Uterus (tissue), 4 donors: ENCODE measurements around the gene FHL3. TPM values are rescaled to one million over a fixed set of nuclear protein-coding genes. Genes with fewer than 3 reads are reported as not detected.
"Not testable (repeated sequence)": the region's sequence is repeated elsewhere in the genome, so short reads cannot be mapped to it uniquely, and the experiment has no call there.

Experiments
- DNase-seq, 2 donors: peaks; one replicate each; pipeline ENCODE4 v3.0.0-alpha.2; 2019 to 2020
- H3K27ac ChIP-seq, 2 donors: fragments of 200-600 bp; sonication (generic); 1 replicate in 1 of 2; 2 replicates in 1 of 2; pipeline ENCODE4 v1.5.1; 2016 to 2018
- H3K27me3 ChIP-seq, 2 donors: fragments of 200-600 bp; sonication (generic); one replicate each; pipeline ENCODE4 v1.5.1; 2018 to 2019; ENCODE audit warnings: control low read depth in 1 of 2
- H3K36me3 ChIP-seq, 2 donors: fragments of 200-600 bp; sonication (generic); one replicate each; pipeline ENCODE4 v1.5.1; 2019; ENCODE audit warnings: control low read depth in 1 of 2
- H3K4me1 ChIP-seq, 2 donors: fragments of 200-600 bp; sonication (generic); one replicate each; pipeline ENCODE4 v1.5.1; 2018 to 2019; ENCODE audit warnings: control low read depth in 1 of 2
- H3K4me3 ChIP-seq, 2 donors: fragments of 200-600 bp; sonication (generic); 1 replicate in 1 of 2; 2 replicates in 1 of 2; pipeline ENCODE4 v1.5.1; 2018 to 2019; ENCODE audit warnings: mild to moderate bottlenecking in 1 of 2
- H3K9me3 ChIP-seq, 2 donors: fragments of 200-600 bp; sonication (generic); one replicate each; pipeline ENCODE4 v1.5.1; 2019; ENCODE audit warnings: control low read depth in 1 of 2
- POLR2A ChIP-seq, 2 donors: fragments of 450-650 bp; IDR thresholded peaks; one replicate each; pipeline ENCODE4 v1.6.1; 2016; ENCODE audit warnings: antibody characterized with exemption in 2 of 2, mild to moderate bottlenecking in 1 of 2, moderate library complexity in 1 of 2
- intact Hi-C: fragments of 100-400 bp; cut with DNase I; formaldehyde crosslinking; loops from one replicate; pipeline ENCODE4 v1.15.1; 2023; ENCODE audit warnings: low total_unique reads
- total RNA-seq, 4 donors: library from RNA; depleted of rRNA in 3 of 4; stranded (reverse); fragments of >200 nt in 3 of 4; gene quantifications; one replicate each; pipeline versions ENCODE4 v1.1.0 to v1.2.4, GENCODE V29; 2014 to 2023
- TF ChIP-seq, protein P1 (sequence below), 4 experiments: fragments of 200-600 bp in 2 of 4; fragments of 450-650 bp in 2 of 4; sonication (generic) in 2 of 4; IDR thresholded peaks; one replicate each; pipeline ENCODE4 v1.5.1; 2016 to 2019; ENCODE audit warnings: antibody characterized with exemption in 4 of 4, mild to moderate bottlenecking in 2 of 4, moderate library complexity in 1 of 4
- donor health status: DM: yes; HTN: yes; CAD: no.

Gene FHL3
- total RNA-seq, 4 donors from 2014 or later: 21.0 to 97.5 (median 42.1) TPM

DNA sequence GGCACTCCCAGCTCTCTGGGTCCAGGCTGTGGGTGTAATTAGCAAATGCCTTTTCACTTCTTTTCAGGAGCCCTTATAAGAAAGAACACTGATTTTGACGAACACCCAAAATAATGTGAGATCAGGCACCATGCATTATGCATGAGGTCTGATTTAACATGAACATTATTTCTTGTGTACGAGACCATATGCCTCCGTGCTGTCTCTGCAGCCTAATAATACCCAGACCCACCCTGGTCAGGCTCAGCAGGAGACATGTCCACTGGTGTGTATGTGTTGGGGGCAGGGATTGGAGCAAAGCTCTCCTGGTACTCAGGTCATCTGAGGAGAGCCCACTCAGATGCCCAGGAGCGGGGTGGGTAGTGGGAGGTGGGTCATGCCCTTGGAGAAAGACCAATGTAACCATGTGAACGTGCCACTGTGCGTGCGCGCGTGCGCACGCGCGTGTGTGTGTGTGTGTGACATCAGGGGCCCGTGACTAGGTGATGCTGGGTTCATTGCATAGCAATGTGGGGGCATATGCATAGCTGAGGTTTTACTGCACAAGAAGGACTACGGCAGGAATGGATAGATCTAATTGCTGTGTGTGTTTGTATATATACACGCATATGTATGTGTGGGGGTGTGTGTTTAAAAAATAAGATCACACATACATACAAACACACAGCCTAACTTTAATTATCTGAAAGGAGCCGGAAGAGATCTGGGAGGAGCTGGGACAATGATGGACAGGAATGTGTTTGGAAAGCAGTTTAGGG lies 34.2 kb upstream of the FHL3 start:
- Histone ChIP-seq H3K9me3 (no peaks in the 10 kb centered on the region), H3K4me1 (no peaks in the 10 kb centered on the region), H3K4me3 (no peak overlapping the region), H3K36me3 (no peaks in the 10 kb centered on the region), H3K27me3 (peaks cover 23 to 32% of the 10 kb centered on the region in 2 donors), H3K27ac (no peak overlapping the region)
- no peak for TF ChIP-seq POLR2A (IDR thresholded peaks at IDR 0.05)
- TF ChIP-seq, protein P1, sequence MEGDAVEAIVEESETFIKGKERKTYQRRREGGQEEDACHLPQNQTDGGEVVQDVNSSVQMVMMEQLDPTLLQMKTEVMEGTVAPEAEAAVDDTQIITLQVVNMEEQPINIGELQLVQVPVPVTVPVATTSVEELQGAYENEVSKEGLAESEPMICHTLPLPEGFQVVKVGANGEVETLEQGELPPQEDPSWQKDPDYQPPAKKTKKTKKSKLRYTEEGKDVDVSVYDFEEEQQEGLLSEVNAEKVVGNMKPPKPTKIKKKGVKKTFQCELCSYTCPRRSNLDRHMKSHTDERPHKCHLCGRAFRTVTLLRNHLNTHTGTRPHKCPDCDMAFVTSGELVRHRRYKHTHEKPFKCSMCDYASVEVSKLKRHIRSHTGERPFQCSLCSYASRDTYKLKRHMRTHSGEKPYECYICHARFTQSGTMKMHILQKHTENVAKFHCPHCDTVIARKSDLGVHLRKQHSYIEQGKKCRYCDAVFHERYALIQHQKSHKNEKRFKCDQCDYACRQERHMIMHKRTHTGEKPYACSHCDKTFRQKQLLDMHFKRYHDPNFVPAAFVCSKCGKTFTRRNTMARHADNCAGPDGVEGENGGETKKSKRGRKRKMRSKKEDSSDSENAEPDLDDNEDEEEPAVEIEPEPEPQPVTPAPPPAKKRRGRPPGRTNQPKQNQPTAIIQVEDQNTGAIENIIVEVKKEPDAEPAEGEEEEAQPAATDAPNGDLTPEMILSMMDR (IDR thresholded peaks at IDR 0.05): no peak
- intact Hi-C loops: no loop called here
- no peak for DNase-seq

DNA sequence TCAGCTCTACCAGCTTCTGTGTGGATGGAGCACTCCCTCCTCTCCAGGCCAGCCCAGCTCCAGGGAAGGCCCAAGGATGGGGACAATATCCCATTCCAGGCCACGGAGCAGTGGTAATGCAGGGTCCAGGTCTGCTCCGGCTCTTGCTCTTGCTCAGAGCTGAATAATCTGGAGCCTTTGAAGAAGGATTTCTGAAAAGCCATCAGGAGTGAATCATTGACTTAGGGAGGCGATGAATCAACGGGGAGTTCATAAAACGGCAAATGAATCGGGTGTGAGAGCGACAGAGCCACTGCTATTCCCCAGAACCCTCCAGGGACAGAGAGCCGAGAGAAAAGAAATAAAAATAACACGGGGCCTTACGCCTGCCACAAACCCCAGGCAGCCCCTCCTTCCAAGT lies 33.5 kb upstream of the FHL3 start:
- intact Hi-C loops: no loop called here
- Histone ChIP-seq H3K4me3 (no peak overlapping the region), H3K27ac (no peak overlapping the region), H3K36me3 (no peaks in the 10 kb centered on the region), H3K4me1 (no peaks in the 10 kb centered on the region), H3K27me3 (peaks cover 16 to 26% of the 10 kb centered on the region in 2 donors), H3K9me3 (no peaks in the 10 kb centered on the region)
- TF ChIP-seq POLR2A (IDR thresholded peaks at IDR 0.05): no peak
- TF ChIP-seq, protein P1 (IDR thresholded peaks at IDR 0.05): no peak
- no peak for DNase-seq

DNA sequence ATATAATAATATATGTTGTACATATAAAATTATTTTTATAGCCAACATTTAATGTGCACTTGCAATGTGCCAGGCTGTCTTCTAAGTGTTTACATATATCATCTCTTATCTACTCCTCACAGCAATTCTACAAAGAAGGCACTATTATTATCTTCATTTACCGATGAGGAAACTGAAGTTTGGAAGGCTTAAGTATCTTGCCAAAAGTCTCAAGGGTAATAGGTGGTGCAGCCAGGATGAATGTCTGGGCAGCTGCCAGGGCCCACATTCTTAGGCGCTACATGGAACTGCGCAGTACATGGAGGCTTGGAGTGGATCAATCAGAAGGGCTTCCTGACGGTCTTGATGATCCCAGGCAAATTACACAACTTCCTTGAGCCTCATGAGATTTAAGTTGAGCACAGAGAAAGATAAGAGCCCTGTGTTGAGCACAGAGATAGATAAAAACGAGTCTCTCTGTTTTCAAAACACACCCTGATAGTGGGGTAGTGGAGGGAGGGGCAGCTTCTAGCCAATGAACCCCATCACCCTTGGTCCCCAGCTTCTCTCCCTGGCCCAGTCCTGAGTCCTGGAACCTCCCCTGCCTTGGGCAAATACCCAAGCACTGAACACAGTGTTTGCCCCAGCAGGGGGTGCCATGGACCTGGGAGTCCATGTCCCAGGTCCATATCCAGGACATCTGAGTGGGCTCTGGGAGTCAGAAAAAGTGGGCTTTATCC lies 32.1 kb upstream of the FHL3 start:
- no peaks in the 10 kb centered on the region for H3K9me3 ChIP-seq
- no peak for TF ChIP-seq POLR2A (IDR thresholded peaks at IDR 0.05)
- TF ChIP-seq, protein P1 (IDR thresholded peaks at IDR 0.05): no peak
- intact Hi-C loops: no loop called here
- DNase-seq: no peak
- peaks cover 4 to 11% of the 10 kb centered on the region in 2 donors for H3K27me3 ChIP-seq
- no peaks in the 10 kb centered on the region for H3K4me1 ChIP-seq
- no peaks in the 10 kb centered on the region for H3K36me3 ChIP-seq
- no peak overlapping the region for H3K4me3 ChIP-seq
- H3K27ac ChIP-seq: no peak overlapping the region

DNA sequence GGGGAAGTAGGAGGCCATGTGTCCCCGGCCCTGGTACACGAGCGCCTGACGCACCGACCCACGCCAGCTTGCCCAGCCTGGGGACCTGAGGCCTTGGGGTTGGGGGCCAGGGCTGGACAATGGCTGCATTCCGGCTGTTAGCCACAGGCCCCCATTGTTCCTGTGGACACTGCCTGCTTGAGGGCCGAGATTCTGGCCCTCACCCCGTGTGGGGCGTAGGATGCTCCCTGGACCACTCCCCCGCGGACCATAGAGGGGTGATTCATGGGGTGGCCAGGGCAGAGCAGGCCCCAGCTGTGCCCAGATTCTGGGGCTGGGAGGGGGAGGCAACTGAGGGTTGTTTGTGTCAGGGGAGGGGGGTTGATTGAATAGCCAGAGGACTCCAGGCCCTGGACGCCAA lies 29.6 kb upstream of the FHL3 start:
- intact Hi-C loops: no loop called here
- DNase-seq: no peak
- TF ChIP-seq POLR2A (IDR thresholded peaks at IDR 0.05): no peak
- no peaks in the 10 kb centered on the region for H3K9me3 ChIP-seq
- peaks cover 0 to 8% of the 10 kb centered on the region in 2 donors for H3K4me1 ChIP-seq
- no peak overlapping the region for H3K27ac ChIP-seq
- no peaks in the 10 kb centered on the region for H3K36me3 ChIP-seq
- no peaks in the 10 kb centered on the region for H3K27me3 ChIP-seq
- H3K4me3 ChIP-seq: no peak overlapping the region

DNA sequence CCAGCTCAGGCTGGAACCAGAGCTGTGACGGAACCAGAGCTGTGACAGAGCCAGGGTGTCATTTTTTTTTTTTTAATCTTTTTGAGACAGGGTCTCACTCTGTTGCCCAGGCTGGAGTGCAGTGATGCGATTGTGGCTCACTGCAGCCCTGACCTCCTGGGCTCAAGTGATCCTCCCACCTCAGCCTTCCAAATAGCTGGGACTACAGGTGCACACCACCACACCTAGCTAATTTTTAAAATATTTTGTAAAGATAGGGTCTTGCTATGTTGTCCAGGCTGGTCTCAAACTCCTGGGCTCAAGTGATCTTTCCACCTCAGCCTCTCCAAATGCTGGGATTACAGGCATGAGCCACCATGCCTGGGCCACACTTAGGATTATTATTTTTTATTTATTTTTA lies 27.7 kb upstream of the FHL3 start:
- intact Hi-C loops, H3K9me3 ChIP-seq, H3K4me3 ChIP-seq, H3K27me3 ChIP-seq, H3K36me3 ChIP-seq, H3K27ac ChIP-seq, DNase-seq: not testable (repeated sequence)
- peaks cover 0 to 15% of the 10 kb centered on the region in 2 donors for H3K4me1 ChIP-seq

DNA sequence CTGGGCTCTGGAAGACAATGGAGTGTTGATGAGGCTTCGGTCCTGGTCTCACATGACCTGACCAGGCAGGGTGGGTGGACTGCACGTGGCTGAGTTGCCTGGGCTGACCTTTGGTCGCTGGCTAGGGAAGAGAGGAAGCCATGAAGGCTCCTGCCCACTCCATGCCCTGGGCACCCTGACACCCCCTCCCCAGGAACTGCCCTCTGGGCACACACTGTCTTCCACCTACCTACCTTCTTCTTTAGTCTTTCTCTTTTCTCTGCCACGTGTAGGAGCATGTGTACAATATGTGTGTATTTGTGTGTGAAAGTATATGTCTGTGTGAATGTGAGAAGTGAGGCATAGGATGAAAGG lies 26.2 kb upstream of the FHL3 start:
- Histone ChIP-seq H3K4me1 (peaks cover 0 to 15% of the 10 kb centered on the region in 2 donors), H3K27ac (no peak overlapping the region), H3K4me3 (no peak overlapping the region), H3K9me3 (no peaks in the 10 kb centered on the region), H3K27me3 (no peaks in the 10 kb centered on the region), H3K36me3 (no peaks in the 10 kb centered on the region)
- DNase-seq: no peak
- TF ChIP-seq POLR2A (IDR thresholded peaks at IDR 0.05): no peak
- TF ChIP-seq, protein P1 (IDR thresholded peaks at IDR 0.05): no peak
- intact Hi-C loops: no loop called here
